Activated CD4-positive, alpha-beta T cell treated with anti-CD3 and anti-CD28 coated beads, Interleukin-2, amount 10 ng/mL, durations not matched to agents 7 days and 5 days (primary cell): ENCODE measurements around the gene GIT2. TPM values are rescaled to one million over a fixed set of nuclear protein-coding genes. Genes with fewer than 3 reads are reported as not detected.

Experiments used
- CTCF ChIA-PET: fragments of 350-600 bp; sonication (Branson Sonifier 250); formaldehyde crosslinking; loops from one replicate; lab custom pipeline; 2021; ENCODE audit warnings: antibody characterized with exemption; lab: Charles Lee
- POLR2A ChIA-PET: fragments of 350-600 bp; sonication (Branson Sonifier 250); formaldehyde crosslinking; loops from one replicate; lab custom pipeline; 2021; ENCODE audit warnings: antibody characterized with exemption; lab: Charles Lee
- DNase-seq: peaks from one replicate; pipeline ENCODE4 v3.0.0-alpha.2; 2020
- H3K27ac Mint-ChIP-seq: one replicate; pipeline ENCODE4 v1.8.0; 2021; ENCODE audit warnings: mild to moderate bottlenecking, moderate library complexity, mixed read lengths
- H3K27me3 Mint-ChIP-seq: one replicate; pipeline ENCODE4 v1.8.0; 2021; ENCODE audit warnings: mixed read lengths
- H3K36me3 Mint-ChIP-seq: one replicate; pipeline ENCODE4 v1.8.0; 2021; ENCODE audit warnings: low read depth, mixed read lengths
- H3K4me1 Mint-ChIP-seq: one replicate; pipeline ENCODE4 v1.8.0; 2021; ENCODE audit warnings: mixed read lengths
- H3K4me3 Mint-ChIP-seq: one replicate; pipeline ENCODE4 v1.8.0; 2021; ENCODE audit warnings: mild to moderate bottlenecking, moderate library complexity, mixed read lengths
- H3K9me3 Mint-ChIP-seq: one replicate; pipeline ENCODE4 v1.8.0; 2021; ENCODE audit warnings: mixed read lengths
- total RNA-seq, 2 experiments: library from RNA; stranded (reverse); gene quantifications; one replicate each; pipeline ENCODE4 v1.2.3, GENCODE V29; 2021

Gene GIT2
- total RNA-seq, 2 experiments from 2014 or later, result 101 to 107 TPM

- ChIA-PET CTCF (interaction anchor here (1.9 kb wide), 1 partner anchor 14 kb away, joined by 6 read pairs; no protein-coding TSS in a partner anchor), POLR2A (no interaction called here)
- Mint-ChIP-seq H3K4me1 (peaks cover 32% of the 10 kb centered on the region), H3K27me3 (no peaks in the 10 kb centered on the region), H3K4me3 (no peak overlapping the region), H3K27ac (peak overlapping the region; percentile 41), H3K36me3 (peaks cover 52% of the 10 kb centered on the region), H3K9me3 (no peaks in the 10 kb centered on the region)
- no peak for DNase-seq
Measured at GRCh38 chr12:109966546-109966945, 29.6 kb downstream of the GIT2 start.

DNA sequence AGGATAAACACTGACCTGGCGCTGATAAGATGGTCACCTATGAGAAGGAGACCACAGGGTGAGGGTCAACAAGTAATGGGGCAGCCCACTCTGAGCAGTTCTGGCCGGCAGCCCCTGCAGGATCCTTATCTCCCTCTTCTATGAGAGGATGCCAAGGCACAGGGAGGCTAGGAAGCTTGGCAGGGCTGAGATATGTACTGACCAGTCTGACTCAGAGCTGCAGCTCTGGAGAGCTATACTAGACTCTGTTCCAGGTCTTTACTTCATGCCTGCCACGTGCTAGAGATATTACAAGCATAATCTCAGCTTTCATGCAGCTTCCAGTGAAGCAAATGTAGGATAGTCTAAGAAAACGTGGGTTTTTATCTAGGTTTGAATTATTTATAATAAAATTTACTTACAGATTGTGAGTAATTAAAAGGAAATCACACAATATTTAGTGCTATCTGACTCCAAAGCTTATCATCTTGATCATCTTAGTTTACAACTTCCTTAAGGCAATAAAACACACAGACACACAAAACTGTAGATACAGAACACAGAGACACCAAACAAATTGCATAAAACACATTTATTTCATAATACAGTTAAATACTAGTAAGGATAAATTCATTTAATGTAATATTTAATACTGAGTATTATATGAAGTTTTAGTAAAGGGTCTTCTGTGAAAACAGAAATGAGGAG lies 32.3 kb downstream of the GIT2 start:
- H3K9me3 Mint-ChIP-seq, result no peaks in the 10 kb centered on the region
- peaks cover 51% of the 10 kb centered on the region for H3K36me3 Mint-ChIP-seq
- H3K27ac Mint-ChIP-seq, result peak overlapping the region; percentile 76
- DNase-seq, result no peak
- H3K4me1 Mint-ChIP-seq, result peaks cover 26% of the 10 kb centered on the region
- no peak overlapping the region for H3K4me3 Mint-ChIP-seq
- H3K27me3 Mint-ChIP-seq, result no peaks in the 10 kb centered on the region
- POLR2A ChIA-PET, result no interaction called here
- CTCF ChIA-PET, result interaction anchor here (0.6 to 1.7 kb wide), 3 partner anchors 10 to 534 kb away, joined by 3 to 5 read pairs (median 4); no protein-coding TSS in a partner anchor

DNA sequence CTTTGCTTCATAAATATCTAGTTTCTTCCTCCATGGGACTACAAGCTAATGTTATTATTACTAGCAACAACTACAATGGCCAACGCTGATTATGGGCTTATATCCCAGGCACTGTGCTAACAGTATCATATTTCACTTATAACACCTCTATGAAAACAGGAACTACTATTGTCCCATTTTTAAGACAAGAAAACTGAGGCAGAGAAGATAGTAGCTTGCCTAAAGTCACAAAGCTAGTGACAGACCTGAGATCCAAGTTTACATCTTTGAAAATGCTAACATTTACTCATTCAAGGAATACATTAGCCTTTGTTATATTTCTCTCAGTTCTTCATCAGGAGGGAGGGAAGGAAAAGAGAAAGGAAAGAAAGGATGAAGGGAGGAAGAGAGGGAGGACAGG lies 32.8 kb downstream of the GIT2 start:
- Mint-ChIP-seq H3K27ac (peak overlapping the region; percentile 76), H3K36me3 (peaks cover 56% of the 10 kb centered on the region), H3K27me3 (no peaks in the 10 kb centered on the region), H3K4me1 (peaks cover 23% of the 10 kb centered on the region), H3K4me3 (no peak overlapping the region), H3K9me3 (no peaks in the 10 kb centered on the region)
- POLR2A ChIA-PET, result no interaction called here
- no peak for DNase-seq
- CTCF ChIA-PET, result interaction anchor here (1.7 kb wide), 1 partner anchor 14 kb away, joined by 4 read pairs; no protein-coding TSS in a partner anchor

- no peaks in the 10 kb centered on the region for H3K9me3 Mint-ChIP-seq
- H3K4me3 Mint-ChIP-seq, result no peak overlapping the region
- ChIA-PET CTCF (interaction anchor here (0.9 kb wide), 1 partner anchor 117 kb away, joined by 3 read pairs; no protein-coding TSS in a partner anchor), POLR2A (interaction anchor here (0.6 kb wide), 1 partner anchor 164 kb away, joined by 3 read pairs; no protein-coding TSS in a partner anchor)
- no peaks in the 10 kb centered on the region for H3K27me3 Mint-ChIP-seq
- DNase-seq, result no peak
- peaks cover 16% of the 10 kb centered on the region for H3K4me1 Mint-ChIP-seq
- H3K27ac Mint-ChIP-seq, result peak overlapping the region; percentile 54
- H3K36me3 Mint-ChIP-seq, result peaks cover 49% of the 10 kb centered on the region
Measured at GRCh38 chr12:109962398-109962797, 33.8 kb downstream of the GIT2 start.

DNA sequence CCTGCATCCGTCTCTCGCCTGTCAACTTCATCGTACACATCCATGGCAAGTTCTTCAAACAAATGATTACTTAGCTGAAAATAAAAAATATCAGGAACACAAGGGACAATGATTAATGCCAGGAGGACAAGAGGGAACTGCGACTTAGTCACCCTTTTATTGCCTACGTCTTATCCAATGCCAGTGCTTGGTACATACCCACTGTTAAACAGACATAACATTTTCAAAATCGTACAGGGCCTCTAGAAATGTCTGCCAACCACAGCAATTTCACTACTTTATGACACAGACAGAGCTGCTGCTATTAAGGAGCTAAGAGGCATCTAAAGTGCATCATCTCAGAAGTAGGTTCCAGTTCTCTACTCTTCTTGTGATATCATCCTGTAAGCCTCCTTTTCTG lies 34.6 kb downstream of the GIT2 start:
- Mint-ChIP-seq H3K4me3 (no peak overlapping the region), H3K9me3 (no peaks in the 10 kb centered on the region), H3K4me1 (peaks cover 12% of the 10 kb centered on the region), H3K36me3 (peaks cover 50% of the 10 kb centered on the region), H3K27me3 (no peaks in the 10 kb centered on the region), H3K27ac (no peak overlapping the region)
- ChIA-PET CTCF (interaction anchor here (0.9 kb wide), 1 partner anchor 116 kb away, joined by 3 read pairs; no protein-coding TSS in a partner anchor), POLR2A (interaction anchor here (0.6 kb wide), 1 partner anchor 165 kb away, joined by 3 read pairs; no protein-coding TSS in a partner anchor)
- DNase-seq, result no peak

DNA sequence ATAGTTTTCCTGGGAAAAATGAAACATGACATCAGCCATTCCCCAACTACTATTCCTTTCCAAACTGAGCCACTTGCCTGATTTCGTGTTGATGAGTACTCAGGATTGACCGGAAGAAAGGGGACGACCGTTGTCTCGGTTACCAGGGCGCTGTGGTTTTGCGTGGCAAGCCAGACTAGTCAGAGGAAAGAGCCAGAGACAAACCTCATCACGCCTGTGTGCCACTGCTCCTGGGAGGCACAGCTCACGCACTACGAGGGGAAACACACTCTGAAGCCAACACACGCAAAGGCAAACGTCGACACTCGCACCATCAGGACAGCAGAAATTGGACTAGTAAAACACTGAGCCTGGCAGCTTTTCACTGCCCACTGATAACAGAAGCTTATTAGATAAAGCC lies 35.0 kb downstream of the GIT2 start:
- peaks cover 52% of the 10 kb centered on the region for H3K36me3 Mint-ChIP-seq
- H3K4me3 Mint-ChIP-seq, result no peak overlapping the region
- DNase-seq, result no peak
- ChIA-PET POLR2A (no interaction called here), CTCF (interaction anchor here (0.9 to 1.2 kb wide), 2 partner anchors 17 to 116 kb away, joined by 3 read pairs; no protein-coding TSS in a partner anchor)
- no peaks in the 10 kb centered on the region for H3K9me3 Mint-ChIP-seq
- H3K4me1 Mint-ChIP-seq, result peaks cover 10% of the 10 kb centered on the region
- peak overlapping the region; percentile 19 for H3K27ac Mint-ChIP-seq
- no peaks in the 10 kb centered on the region for H3K27me3 Mint-ChIP-seq

DNA sequence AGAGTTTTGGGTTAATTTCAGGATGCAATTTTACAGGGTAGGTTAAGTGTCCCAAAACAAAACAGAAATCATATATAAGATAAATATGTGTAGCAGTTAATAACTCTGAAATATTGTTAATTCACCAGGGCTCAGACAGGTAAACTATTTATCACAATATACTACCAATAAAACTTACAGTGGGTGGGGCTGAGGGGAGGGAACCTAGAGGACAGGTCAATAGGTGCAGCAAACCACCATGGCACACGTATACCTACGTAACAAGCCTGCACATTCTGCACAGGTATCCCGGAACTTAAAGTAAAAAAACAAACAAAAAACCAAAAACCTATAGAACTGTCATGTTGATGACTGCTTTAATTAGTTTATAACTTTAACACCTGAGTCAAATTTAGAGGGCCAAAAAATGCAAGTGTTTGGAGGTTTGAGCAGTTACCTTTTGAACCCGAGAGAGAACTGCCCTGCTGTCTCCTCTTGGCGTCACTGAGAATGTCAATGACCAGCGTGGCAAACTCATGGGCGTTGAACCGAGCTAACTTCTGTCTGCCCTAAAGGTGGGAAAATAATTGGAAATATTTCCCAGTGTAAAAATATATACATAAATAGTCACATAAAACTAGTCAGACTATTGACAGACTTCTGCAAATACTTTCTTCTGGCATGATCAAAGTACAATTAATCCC lies 36.6 kb downstream of the GIT2 start:
- peaks cover 49% of the 10 kb centered on the region for H3K36me3 Mint-ChIP-seq
- POLR2A ChIA-PET, result no interaction called here
- CTCF ChIA-PET, result interaction anchor here (1.2 kb wide), 1 partner anchor 102 kb away, joined by 3 read pairs; no protein-coding TSS in a partner anchor

DNA sequence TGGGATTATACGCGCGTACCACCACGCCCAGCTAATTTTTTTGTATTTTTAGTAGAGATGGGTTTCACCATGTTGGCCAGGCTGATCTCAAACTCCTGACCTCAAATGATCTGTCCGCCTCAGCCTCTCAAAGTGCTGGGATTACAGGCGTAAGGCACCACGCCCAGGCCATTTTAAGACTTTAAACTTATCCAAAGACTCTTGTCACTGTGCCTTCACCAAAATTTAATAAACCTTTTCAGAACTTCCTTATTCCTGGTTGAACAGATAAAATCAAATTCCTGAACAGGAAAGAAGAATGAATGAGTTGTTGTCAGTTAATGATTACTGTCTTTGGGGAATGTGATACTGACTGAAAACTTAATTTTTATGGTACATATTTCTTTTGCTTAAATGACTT lies 37.8 kb downstream of the GIT2 start:
- no peak overlapping the region for H3K27ac Mint-ChIP-seq
- H3K36me3 Mint-ChIP-seq, result peaks cover 50% of the 10 kb centered on the region
- no peak for DNase-seq
- CTCF ChIA-PET, result interaction anchor here (1.2 kb wide), 1 partner anchor 103 kb away, joined by 3 read pairs; no protein-coding TSS in a partner anchor
- peaks cover 9% of the 10 kb centered on the region for H3K4me1 Mint-ChIP-seq
- no peak overlapping the region for H3K4me3 Mint-ChIP-seq
- no peaks in the 10 kb centered on the region for H3K27me3 Mint-ChIP-seq
- H3K9me3 Mint-ChIP-seq, result no peaks in the 10 kb centered on the region
- POLR2A ChIA-PET, result no interaction called here

More for the DNA sequence above, 36.6 kb downstream of the GIT2 start:
- H3K4me3 Mint-ChIP-seq, result no peak overlapping the region
- no peaks in the 10 kb centered on the region for H3K27me3 Mint-ChIP-seq
- no peaks in the 10 kb centered on the region for H3K9me3 Mint-ChIP-seq
- no peak overlapping the region for H3K27ac Mint-ChIP-seq
- DNase-seq, result no peak
- H3K4me1 Mint-ChIP-seq, result peaks cover 10% of the 10 kb centered on the region

GRCh38 chr12:109953656-109954055 lies 42.5 kb downstream of the GIT2 start:
- Mint-ChIP-seq H3K9me3 (no peaks in the 10 kb centered on the region), H3K36me3 (peaks cover 64% of the 10 kb centered on the region)
- CTCF ChIA-PET, result interaction anchor here (1.7 kb wide), 1 partner anchor 13 kb away, joined by 6 read pairs; no protein-coding TSS in a partner anchor

GRCh38 chr12:109952873-109953272 lies 43.3 kb downstream of the GIT2 start:
- POLR2A ChIA-PET, result no interaction called here
- H3K36me3 Mint-ChIP-seq, result peaks cover 67% of the 10 kb centered on the region
- no peak overlapping the region for H3K27ac Mint-ChIP-seq
- no peaks in the 10 kb centered on the region for H3K9me3 Mint-ChIP-seq
- no peaks in the 10 kb centered on the region for H3K27me3 Mint-ChIP-seq
- H3K4me3 Mint-ChIP-seq, result no peak overlapping the region
- CTCF ChIA-PET, result interaction anchor here (1.7 kb wide), 1 partner anchor 14 kb away, joined by 6 read pairs; no protein-coding TSS in a partner anchor
- peaks cover 24% of the 10 kb centered on the region for H3K4me1 Mint-ChIP-seq
- DNase-seq, result no peak

More at GRCh38 chr12:109953656-109954055, 42.5 kb downstream of the GIT2 start:
- Mint-ChIP-seq H3K27me3 (no peaks in the 10 kb centered on the region), H3K4me1 (peaks cover 18% of the 10 kb centered on the region), H3K4me3 (no peak overlapping the region), H3K27ac (no peak overlapping the region)
- POLR2A ChIA-PET, result no interaction called here
- no peak for DNase-seq

- ChIA-PET POLR2A (no interaction called here), CTCF (interaction anchor here (1.7 to 2.1 kb wide), 2 partner anchors 15 to 107 kb away, joined by 6 read pairs; no protein-coding TSS in a partner anchor)
- H3K4me1 Mint-ChIP-seq, result peaks cover 30% of the 10 kb centered on the region
- peaks cover 71% of the 10 kb centered on the region for H3K36me3 Mint-ChIP-seq
- DNase-seq, result no peak
- no peaks in the 10 kb centered on the region for H3K27me3 Mint-ChIP-seq
- no peak overlapping the region for H3K4me3 Mint-ChIP-seq
- H3K9me3 Mint-ChIP-seq, result no peaks in the 10 kb centered on the region
- H3K27ac Mint-ChIP-seq, result peak overlapping the region; percentile 58
Measured at GRCh38 chr12:109952160-109952858, 43.9 kb downstream of the GIT2 start.

- CTCF ChIA-PET, result interaction anchor here (0.5 to 2.1 kb wide), 3 partner anchors 15 to 714 kb away, joined by 5 to 6 read pairs (median 6); no protein-coding TSS in a partner anchor
- Mint-ChIP-seq H3K27ac (no peak overlapping the region), H3K4me3 (no peak overlapping the region), H3K9me3 (no peaks in the 10 kb centered on the region), H3K36me3 (peaks cover 73% of the 10 kb centered on the region), H3K27me3 (no peaks in the 10 kb centered on the region), H3K4me1 (peaks cover 36% of the 10 kb centered on the region)
- DNase-seq, result no peak
- POLR2A ChIA-PET, result no interaction called here
Measured at GRCh38 chr12:109951751-109952150, 44.4 kb downstream of the GIT2 start.
